ENCODE data around the gene MYD88.
A peak's percentile ranks its signal among the peaks of the same experiment; 100 is the strongest.

The MYD88 gene

DNA sequence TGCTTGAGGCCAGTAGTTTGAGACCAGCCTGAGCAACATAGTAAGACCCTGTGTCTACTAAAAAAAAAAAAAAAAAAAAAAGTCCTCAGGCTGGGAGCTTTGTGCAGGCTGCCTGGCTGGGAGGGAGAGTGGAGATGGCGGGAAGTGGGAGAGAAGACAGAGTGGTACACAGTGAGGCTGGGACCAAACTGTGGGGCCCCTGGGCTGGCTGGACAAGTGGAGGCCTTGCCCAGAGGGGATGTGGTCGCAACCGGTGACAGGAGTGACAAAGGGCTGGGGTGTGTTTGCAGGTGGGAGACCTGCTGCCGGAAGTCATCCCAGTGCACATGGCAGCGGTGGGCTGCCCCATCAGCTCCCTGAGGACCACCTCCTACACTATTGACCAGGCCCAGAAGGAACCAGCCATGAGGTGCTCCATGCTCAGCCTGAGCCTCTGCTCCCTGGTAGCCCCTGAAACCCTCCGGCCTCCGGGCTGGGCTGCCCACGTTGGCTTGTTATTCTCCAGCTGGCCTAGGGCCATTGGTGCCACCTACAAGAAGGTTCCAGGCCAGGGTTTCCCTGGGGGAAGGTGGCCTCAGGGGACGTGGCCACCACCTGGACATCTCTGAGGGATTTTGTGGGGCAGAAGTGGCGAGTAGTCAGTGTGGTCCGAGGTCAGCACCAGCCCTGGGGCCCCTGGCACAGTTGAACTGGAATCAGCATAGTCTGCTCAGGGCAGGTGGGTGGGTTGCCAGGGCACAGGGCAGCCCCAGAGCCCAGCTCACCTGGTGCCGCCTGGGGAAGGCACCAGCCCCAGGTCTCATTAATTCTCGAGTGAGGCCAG lies 24.2 kb upstream of the MYD88 start:
- DNase-seq: no peak

DNA sequence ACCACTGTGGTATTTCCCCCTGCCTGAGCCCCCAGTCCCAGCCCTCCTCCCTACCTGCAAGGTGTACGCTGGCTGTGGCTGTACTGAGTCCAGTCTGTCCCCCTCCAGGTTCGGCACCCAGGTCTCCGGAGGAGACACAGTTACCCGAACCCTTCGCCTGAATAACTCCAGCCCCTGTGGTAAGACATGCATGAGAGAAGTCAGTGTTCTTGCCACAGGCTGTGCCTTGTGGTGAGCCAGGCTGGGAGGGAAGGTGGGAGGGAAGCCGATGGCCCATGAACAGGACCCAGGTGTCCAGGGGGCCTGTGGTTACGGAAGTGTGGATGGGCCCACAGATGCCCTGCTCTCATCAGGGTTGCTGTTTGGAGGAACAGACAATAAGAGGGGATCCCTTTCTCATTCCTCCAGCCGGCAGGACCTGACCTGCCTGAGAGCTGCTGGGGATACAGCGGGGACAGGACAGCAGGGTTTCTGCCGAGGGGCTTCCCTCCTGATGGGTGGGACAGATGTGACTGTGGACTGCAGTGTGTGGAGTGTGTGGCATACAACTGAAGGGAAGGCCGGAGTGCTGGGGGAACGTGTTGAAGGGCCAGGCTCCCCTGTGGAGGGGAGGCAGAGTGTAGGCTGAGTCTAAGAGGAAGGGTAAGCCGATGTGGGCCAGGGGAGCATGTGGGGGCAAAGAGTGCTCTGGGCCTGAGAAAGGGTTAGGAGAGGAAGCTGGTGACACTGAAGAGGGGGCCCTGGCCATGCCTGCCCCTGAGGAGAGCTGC lies 23.4 kb upstream of the MYD88 start:
- no peak for DNase-seq

DNA sequence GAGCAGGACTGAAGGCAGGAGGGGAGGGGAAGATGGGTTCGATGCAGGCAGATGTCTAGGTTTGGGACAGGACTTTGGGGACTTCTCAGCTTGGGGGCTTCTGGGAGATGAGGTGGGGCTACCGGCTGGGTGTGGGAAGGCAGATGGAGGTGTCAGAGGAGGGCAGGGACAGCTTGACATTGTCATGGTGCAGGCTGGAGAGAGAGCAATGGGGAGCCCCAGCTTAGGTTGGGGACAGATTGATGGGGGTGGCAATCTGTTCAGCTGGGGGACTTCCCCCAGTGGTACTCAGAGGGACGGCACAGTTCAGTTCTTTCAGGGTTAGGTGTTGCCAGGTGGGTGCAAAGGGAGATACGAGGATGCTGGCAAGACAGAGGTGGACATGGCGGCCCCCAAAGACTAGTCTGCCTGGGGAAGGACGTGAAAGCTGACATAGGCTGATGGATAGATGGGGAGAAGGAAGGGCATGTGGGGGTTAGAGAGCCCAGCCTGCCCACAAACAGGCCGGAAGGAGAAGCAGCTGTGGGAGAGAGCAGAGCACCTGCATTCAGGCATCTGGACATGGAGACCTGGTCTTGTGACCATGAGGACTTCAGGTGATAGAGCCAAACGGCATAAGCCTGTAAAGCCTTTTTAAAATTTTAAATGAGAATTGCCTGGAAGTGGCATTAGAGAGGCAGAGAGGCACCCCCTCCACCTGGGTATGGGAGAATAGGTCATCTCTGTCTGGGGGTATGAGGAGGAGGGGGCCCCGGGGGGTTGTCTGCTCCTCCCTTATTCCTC lies 22.6 kb upstream of the MYD88 start:
- DNase-seq: no peak

DNA sequence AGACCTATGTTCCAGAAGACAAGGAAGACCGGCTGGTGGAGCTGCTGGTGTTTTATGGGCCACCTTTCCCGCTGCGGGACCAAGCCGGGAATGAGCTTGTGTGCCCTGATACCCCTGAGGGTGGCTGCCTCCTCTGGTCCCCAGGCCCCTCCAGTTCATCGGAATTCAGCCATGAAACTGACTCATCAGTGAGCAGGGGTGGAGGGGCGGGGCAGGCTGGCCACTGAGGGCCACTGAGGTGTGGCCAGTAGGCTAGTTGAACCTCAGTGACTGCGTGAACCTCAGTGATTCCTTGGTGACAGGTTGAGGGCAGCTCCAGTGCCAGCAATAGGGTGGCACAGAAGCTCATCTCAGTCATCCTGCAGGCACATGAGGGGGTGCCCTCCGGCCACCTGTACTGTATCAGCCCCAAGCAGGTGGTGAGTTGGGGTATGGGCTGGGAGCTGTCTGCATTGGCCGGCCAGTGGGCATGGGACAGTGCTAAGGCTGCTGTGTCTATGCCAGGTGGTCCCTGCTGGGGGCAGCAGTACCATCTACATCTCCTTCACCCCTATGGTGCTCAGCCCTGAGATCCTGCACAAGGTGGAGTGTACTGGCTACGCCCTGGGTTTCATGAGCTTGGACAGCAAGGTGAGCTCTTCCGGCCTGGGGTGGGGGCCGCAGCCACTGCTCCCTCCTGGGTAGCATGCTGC lies 21.8 kb upstream of the MYD88 start:
- no peak for DNase-seq

DNA sequence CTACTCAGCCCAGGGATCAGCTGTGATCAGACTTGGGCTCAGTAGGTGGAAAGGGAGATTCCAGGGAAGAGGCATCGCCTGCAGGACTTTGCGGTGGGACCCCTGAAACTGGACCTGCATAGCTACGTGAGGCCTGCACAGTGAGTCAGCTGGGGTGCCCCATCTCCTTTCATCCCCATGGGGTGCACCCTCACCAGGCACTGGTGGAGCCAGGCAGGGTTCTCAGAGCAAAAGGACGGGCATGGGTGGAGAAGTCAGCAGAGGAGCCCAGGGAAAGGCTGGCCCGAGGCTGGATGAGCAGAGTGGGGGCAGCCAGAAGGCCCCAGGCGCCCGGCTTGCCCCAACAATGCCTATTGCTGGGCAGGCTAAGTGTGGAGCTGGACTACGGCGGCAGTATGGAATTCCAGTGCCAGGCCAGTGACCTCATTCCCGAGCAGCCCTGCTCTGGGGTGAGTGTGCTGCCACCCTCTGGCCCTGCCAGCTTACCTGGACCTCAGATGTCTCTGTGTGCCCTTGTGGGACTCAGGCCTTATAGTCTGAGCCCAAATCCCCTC lies 21.2 kb upstream of the MYD88 start:
- DNase-seq: no peak

DNA sequence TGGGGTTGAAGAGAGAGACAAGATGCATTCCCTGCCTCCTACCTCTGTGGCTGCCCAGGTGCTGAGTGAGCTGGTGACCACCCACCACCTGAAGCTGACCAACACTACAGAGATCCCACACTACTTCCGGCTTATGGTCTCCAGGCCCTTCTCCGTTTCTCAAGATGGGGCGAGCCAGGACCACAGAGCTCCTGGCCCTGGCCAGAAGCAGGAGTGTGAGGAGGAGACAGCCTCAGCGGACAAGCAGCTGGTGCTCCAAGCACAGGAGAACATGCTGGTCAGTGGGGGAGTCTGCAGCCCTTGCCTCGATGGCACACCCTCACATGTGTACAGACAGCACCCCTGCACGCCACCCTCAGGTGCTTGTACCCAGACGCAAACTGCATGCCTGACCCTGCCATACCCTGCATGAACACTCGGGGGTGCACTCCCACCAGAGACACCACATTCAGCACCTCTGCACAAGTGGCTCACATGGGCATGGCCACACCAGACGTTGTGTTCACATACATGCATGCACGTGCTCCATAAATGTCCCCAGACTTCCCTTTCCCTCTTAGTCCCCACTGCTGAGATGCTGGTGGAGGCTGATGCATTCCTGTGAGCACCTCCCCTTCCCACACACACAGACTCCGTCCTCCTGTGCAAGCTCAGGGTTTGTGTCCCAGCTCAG lies 20.6 kb upstream of the MYD88 start:
- DNase-seq: peak; percentile 78

DNA sequence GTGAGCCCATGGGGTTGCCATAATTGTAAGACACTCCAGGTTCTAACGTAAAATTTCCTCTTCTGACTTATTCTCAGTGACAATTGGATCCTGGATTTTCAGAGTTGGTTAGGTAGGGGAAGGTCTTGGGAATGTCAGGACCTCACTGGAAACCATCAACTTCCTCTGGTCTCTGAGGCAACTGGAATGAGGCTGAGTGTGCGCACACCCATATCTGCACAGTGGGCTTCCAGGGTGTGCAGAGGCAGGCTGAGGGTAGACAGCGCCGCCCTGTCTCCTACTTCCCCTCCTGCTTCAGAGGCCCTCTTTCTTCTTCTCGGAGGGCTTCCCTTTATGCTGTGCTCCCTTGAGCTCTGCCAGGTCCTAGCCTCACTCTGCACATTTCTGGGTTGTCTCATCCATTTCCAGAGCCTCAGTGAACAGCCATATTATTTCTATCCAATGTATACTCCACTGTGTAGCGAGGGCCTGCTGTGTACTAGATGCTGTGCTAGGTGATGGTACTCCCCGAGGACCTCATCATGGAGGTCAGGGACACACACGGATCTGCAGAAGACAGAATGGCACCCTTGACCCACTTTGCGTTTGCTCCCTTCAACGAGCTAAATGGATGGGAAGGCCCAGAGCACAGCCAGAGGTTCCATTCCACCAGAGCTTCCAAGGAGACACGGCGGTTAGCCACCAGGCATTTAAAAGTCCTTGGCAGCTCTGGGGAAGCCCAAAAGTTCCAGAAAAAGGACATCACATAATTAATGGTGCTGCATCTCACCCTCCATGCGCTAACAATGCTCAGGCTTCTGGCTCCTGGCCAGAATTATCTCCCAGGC lies 19.8 kb upstream of the MYD88 start:
- DNase-seq: no peak

DNA sequence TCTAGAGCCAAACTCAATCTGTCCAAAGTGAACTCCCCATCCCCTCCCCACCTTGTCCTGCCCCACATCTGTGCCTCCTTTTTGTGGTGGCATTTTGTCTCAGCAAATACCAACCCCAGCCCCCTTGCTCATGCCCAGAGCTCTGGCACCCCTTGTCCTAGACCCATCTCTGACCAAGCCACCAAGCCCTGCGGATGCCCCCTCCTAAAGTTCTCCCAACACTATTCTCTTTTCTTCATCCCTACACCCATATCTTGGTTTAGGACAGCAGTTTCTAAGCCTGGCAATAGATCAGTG lies 19.3 kb upstream of the MYD88 start:
- no peak for DNase-seq

DNA sequence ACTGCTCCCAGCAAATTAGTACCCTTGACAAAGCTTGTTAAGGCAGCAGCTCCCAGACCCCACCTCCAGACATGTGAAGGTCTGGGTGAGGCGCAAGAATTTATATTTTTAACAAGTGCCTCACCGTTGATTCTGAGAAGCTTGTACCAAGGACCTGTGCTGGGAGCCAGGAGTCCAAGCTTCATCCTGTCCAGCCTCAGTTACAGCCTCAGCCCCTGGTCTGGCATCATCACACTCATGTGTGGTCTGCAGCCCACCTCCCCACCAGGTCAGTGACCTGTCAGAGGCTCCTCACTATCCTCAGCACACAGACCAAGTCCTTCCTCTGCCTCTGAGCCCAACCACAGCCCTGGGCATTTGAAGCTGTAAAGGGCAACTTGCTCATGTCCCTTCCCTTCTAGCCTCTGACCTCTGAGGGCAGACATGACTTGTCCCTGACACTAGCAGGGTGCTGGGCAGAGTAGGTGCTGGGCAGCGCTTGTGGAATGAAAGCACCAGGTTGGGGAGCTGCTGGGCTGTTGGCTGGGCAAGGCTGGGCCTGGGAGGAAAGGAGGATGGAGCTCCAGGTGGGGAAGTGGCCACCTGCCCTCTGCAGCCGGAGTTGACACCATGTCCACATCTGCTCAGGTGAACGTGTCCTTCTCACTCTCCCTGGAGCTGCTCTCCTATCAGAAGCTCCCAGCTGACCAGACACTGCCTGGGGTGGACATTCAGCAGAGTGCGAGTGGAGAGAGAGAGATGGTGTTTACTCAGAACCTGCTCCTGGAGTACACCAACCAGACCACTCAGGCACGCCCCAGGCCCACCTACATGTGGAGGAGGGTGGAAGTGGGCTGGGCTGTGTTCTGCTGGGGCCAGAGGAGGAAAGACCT lies 18.4 kb upstream of the MYD88 start:
- DNase-seq: no peak

DNA sequence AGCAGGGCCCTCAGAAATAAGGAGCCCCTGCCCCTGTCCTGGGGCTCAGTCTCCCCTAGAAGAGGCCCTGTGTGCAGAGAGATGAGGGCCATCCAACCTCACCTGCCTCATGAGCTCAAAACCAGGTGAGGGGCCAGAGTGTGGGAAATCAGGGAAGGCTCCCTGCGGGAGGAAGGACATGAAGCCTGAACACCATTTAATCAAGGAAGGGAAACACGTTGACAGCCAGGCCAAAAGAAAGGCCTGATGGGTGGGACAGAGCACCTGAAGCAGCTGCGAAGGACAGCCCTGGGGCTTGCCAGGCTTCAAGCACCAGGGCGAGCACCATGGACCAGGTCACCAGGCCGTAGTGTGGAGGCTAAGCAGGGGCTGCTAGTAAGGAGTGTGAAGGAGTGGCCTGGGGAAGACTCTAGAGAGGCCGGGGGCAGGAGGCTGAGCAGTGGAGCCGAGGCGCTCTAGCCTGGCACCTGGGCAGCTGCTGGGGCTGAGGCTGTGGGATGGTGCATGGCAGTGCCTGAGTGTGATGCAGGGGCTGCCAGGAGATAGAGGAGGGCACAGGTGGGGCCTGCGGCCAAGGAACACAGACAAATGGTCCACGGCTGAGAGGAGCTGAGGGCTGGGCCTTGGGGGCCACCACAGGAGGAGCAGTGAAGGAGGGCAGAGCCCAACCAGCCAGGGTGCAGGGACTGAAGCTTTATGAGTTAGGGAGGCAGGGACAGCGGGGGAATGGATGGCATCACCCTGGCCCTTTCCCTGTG lies 17.6 kb upstream of the MYD88 start:
- DNase-seq: no peak

DNA sequence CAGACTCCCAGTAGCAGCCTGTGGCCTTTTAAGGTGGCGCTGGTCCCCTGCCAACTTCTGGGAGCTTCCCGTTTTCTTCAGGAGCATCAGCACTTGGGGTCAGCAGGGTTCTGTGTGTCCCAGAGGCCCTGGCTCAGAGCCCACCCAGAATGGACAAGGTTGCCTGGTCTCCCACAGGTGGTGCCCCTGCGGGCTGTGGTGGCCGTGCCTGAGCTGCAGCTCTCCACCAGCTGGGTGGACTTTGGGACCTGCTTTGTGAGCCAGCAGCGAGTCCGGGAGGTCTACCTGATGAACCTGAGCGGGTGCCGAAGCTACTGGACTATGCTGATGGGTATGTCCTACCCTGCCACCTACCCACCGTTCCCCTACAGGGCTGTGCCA lies 17.0 kb upstream of the MYD88 start:
- DNase-seq: no peak

DNA sequence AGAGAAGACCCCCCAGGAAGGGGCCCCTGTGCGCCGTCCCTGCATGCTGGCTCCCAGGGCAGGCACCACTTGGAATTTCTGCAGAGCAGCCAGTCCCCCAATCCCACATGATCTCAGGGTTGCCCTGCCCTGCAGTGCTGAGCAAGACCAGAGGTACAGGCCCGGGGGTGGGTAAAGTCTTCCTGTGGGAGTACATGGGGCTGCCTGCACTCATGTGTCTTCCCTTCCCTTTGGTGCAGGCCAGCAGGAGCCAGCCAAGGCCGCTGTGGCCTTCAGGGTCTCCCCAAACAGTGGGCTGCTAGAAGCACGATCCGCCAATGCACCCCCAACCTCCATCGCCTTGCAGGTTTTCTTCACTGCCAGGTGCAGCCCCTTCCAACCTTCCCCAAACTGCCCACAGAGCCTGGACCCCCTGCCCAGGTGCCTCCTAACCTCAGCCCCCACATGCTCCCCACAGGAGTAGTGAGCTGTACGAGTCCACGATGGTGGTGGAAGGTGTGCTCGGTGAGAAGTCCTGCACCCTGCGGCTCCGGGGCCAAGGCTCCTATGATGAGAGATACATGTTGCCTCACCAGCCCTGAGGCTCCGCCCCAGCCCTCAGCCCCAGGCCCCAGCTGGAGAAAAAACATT lies 16.5 kb upstream of the MYD88 start:
- no peak for DNase-seq

DNA sequence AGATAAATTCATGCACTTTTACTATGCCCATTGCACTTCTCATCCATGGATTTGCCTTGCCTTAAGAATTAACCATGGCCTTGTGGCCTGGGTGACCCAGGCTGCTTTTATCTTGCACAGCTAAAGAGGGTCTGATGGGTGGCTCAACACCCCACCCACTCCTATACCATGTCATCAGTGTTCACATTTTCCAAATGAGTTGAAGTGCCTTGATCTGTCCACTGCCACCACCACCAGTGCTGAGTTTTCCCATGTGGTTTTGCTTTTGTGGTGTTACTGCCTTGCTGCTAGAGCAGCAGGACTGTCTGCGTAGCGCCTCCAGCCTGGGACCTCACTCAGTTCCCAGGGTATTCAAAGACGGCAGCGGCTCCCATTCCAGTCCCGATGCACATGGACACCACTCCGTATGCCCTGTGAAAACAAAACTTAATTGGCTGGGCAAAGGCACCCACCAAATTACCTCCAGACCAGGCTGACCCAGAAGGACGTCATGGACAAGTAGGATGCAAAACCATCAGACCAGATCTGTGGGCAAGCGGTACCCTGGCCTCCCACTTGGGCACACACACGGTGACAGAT lies 15.7 kb upstream of the MYD88 start:
- no peak for DNase-seq

DNA sequence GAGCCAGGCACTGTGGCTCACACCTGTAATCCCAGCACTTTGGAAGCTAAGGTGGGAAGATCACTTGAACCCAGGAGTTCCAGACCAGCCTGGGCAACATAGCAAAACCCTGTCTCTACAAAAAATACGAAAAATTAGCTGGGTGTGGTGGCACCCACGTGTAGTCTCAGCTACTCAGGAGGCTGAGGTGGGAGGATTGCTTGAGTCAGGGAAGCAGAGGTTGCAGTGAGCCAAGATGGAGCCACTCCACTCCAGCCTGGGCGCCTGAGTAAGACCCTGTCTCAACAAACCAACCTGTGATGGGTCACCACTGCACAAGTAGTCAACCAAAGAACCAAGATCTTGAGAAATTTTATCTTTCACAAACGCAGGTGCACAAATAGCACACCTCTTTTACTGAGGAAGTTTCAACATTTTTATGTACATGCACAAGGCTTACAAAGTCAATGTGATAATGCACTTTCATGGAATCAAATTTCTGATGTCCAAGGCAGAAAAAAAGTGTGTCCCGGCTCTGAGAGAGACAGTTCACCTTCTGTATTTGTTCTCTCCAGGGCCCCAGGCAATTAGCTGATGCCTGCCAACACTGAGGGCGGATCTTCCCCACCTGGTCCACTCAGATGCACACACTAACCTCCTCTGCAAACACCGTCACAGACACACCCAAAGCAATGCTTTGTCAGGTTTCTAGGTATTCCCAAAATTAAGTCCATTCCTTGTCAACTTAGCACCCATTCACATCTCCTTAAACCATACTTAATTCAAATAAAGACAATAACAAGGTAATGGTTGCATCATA lies 13.9 kb upstream of the MYD88 start:
- no peak for DNase-seq

DNA sequence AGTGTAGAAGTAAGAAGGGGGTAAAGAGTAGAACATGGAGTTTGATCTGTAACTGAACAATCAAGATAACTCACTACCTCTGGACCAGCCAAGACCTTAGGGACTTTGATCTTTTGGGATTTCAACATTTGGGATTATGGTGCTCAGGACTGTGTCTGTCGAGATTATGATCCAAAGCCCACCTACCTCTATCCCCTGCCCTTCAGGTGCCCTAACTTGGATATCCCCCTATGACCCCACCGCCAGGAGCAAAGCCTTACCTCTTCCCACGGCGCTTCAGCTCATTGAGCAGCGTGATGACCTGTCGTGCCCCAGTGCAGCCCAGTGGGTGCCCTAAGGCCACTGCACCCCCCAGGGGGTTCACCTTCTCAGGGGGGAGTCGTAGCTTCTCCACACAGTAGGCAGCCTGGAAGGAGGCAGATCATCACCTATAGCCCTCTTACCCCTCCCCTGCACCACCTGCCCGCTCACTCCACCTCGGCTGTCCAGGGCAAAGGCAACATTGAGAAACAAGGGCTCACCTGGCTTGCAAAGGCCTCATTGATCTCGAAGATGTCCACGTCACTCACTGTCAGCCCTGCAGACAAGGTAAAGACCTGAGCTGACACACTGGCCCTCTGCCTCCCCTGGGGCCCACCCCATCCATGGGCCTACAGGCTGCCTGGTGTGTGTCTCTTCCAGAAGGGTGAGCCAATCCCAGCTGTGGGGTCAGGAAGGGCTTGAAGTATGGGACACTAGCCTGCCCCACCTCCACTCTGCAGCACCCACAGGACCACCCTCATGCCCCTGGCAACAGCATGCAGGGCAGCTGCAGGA lies 12.9 kb upstream of the MYD88 start:
- DNase-seq: no peak

DNA sequence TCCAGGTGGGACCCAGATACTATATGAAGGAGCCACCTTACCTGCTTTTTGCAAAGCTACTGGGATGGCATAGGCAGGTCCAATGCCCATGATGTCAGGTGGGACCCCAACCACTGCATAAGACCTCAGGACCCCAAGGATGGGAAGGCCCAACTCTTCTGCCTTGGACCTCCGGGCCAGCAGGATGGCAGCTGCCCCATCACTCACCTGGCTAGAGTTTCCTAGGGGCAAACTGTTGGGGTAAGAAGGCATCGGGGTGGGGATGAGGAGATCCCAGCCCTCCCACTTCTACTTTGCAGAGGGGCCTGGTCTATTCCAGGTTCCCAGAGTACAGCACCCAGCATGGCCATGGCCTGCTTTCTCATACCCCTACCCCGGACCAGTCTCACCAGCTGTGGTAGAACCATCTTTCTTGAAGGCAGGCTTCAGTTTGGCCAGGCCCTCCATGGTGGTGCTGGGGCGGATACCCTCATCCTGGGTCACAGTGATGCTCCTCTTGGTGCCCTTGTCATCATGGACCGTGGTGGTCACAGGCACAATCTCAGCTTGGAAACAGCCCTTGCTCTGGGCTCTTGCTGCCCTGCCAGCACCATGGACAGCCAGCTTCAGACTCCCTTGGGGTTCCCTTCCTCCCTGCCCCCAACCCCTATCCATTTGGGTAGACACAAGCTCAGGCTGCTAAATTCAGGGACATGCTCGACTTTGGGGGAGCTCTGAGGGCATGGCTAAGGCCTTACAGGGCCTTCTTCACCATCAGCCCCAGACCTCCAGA lies 12.2 kb upstream of the MYD88 start:
- no peak for DNase-seq

All from CD4-positive, alpha-beta T cell treated with Interleukin-17A for 4 hours (primary cell).